Activated naive CD4-positive, alpha-beta T cell treated with anti-CD3 and anti-CD28 coated beads, Interleukin-2, amount 10 ng/mL, durations not matched to agents 7 days and 5 days (primary cell): ENCODE measurements around the gene U2AF2.

Source experiments
- CTCF ChIA-PET: fragments of 350-600 bp; sonication (Branson Sonifier 250); formaldehyde crosslinking; loops from one replicate; lab custom pipeline; 2021; ENCODE audit warnings: antibody characterized with exemption; lab: Charles Lee
- DNase-seq: peaks from one replicate; pipeline ENCODE4 v3.0.0-alpha.2; 2020
- H3K27ac Mint-ChIP-seq: one replicate; pipeline ENCODE4 v1.8.0; 2021; ENCODE audit warnings: mild to moderate bottlenecking, moderate library complexity, mixed read lengths
- H3K27me3 Mint-ChIP-seq: one replicate; pipeline ENCODE4 v1.8.0; 2021; ENCODE audit warnings: mild to moderate bottlenecking, mixed read lengths
- H3K36me3 Mint-ChIP-seq: one replicate; pipeline ENCODE4 v1.8.0; 2021; ENCODE audit warnings: mixed read lengths
- H3K4me1 Mint-ChIP-seq: one replicate; pipeline ENCODE4 v1.8.0; 2021; ENCODE audit warnings: mixed read lengths
- H3K4me3 Mint-ChIP-seq: one replicate; pipeline ENCODE4 v1.8.0; 2021; ENCODE audit warnings: mild to moderate bottlenecking, moderate library complexity, mixed read lengths
- H3K9me3 Mint-ChIP-seq: one replicate; pipeline ENCODE4 v1.8.0; 2021; ENCODE audit warnings: mixed read lengths

Gene U2AF2

DNA sequence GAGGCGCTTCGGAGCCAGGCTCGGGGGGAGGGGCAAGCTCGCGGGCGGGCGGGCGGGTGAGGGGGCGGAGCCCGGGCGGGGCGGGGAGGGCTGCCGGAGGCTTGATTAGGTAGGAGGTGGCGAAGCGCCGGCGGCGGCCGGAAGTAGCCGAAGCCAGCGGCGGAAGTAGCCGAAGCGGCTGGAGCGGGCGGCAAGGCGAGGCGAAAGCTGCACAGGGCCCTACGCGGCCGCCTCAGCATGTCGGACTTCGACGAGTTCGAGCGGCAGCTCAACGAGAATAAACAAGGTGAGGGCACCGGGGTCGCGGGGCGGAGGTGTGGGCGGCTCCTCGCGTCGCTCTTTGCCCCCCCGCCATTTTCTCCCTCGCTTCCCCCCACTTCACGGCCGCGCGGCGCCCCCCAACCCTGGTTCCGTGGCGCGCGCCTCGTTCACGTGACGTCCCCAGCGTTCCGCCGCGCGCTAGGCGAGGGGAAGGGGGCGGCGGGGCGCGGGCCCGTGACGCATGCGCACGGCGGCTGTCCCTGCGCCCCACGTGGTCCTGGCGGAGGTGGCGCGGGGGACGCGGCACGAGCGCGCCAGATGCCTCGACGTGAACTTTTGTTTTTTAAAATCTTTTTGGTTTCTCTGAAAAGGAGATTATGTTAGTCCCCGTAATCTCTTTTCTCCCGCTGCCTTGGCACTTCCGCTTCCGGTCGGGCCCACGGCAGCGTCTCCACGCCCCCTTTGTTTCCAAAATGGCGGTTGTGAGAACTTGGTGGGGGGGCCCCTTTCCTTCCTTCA lies at the start of gene U2AF2:
Gene U2AF2 (plus strand): TSS at position 168 of the 780 bp plus-strand sequence. CDS start 70 bp downstream, at position 238.
- CTCF ChIA-PET = interaction anchor here (0.6 to 1.2 kb wide), 8 partner anchors 9 to 679 kb away, joined by 3 to 7 read pairs (median 3); no protein-coding TSS in a partner anchor
- H3K27ac Mint-ChIP-seq = peak within 1 kb of the TSS; percentile 92
- H3K4me1 Mint-ChIP-seq = peaks cover 49% of the 10 kb centered on the region
- peaks cover 4% of the 10 kb centered on the region for H3K27me3 Mint-ChIP-seq
- H3K9me3 Mint-ChIP-seq = no peaks in the 10 kb centered on the region
- peak within 1 kb of the TSS; percentile 78 for H3K4me3 Mint-ChIP-seq
- peaks cover 21% of the 10 kb centered on the region for H3K36me3 Mint-ChIP-seq
- peak; percentile 97 for DNase-seq

DNA sequence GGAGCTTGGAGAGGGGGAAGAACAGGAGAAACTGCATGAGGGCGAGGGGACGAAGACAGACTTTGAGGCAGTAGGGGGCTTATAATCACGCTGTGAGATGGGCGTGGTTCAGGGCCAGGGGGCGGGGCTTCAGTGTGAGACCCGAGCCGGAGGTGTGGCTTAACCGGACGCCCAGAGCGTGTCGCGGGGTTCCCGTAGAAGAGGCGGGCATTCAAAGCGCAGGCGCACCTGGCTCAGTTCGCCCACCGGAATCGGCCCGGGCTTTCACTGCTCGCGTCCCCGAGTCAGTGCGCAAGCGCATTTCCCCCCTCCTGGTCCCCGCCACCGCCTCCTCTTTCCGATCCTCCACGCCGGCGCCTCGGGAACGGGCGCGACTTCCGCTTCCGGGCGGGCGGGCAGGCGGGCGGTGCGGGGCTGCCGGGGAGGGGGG lies 49.6 kb upstream of the U2AF2 start:
- peak; percentile 99 for DNase-seq
- Mint-ChIP-seq H3K27ac (peak overlapping the region; percentile 98), H3K9me3 (no peaks in the 10 kb centered on the region), H3K4me1 (peaks cover 56% of the 10 kb centered on the region), H3K27me3 (no peaks in the 10 kb centered on the region), H3K36me3 (peaks cover 34% of the 10 kb centered on the region), H3K4me3 (peak overlapping the region; percentile 93)
- CTCF ChIA-PET = interaction anchor here (0.8 to 2.5 kb wide), 15 partner anchors 12 to 147 kb away, joined by 3 to 21 read pairs (median 5); partner anchors contain the start of gene ZNF784

DNA sequence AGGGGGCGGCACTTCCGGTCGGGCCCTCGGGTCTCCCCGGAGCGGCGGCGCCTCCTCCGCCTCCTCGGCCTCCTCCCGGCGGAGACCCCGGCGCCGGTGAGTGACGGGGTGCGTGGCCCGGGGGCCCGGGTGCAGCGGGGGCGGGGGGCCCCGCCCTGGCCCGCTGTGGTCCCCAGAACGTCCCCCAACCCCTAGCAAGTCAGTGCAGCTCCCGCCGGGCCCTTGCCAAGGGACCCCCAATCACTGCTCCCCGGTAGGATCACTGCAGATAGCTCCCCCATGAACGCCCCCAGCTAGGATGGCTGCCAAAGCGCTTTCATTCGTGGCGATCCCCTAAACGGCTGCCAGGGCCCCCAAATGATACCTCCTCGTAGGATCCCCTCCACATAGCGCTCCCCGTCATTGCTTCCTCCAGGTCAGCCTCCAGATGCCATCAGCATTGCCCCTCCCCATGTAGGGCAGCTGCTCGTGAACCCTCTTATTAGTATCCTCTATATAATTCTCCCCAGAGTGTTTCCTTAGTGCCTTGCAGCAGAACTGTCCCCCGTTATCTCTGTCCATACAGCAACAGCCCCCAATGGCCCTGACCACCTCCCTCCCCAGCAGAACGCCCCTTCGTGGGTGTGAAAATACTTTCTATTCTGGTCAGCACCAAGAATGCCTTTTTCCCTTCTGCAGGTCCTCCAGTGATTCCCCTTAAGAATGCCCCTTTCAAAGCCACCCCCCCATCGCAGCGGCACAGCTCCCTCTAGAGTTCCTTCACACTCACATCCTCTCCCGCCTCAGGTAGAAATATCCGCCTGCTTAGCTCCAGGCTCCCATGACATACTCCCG lies 49.0 kb upstream of the U2AF2 start, which contains the start of gene ZNF865:
Gene ZNF865 (plus strand): TSS at position 11 of the 834 bp plus-strand sequence. CDS start 7,972 bp downstream, outside the sequence.
- Mint-ChIP-seq H3K27ac (peak within 1 kb of the TSS; percentile 98), H3K4me1 (peaks cover 59% of the 10 kb centered on the region), H3K4me3 (peak within 1 kb of the TSS; percentile 93), H3K36me3 (peaks cover 38% of the 10 kb centered on the region), H3K9me3 (no peaks in the 10 kb centered on the region), H3K27me3 (no peaks in the 10 kb centered on the region)
- CTCF ChIA-PET = interaction anchor here (0.7 to 2.5 kb wide), 24 partner anchors 11 to 465 kb away, joined by 3 to 21 read pairs (median 4); partner anchors contain the start of genes ISOC2, U2AF2, ZNF579 and ZNF784
- DNase-seq = peak; percentile 81

DNA sequence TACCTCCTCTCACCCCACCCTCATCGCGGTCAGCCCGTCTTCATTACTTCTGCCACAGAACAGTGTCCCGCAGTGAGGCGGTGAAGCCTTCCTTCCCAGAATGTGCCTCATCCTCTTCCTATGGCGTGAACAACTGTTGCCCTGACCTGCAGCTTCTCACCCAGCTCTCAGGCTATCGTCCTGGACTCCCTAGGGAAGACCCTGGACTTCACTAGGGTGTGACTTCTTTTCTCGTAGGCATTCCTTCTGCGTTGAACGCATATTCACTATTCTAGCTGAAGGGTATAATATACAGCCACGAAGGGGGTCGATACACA lies 48.4 kb upstream of the U2AF2 start:
- DNase-seq = no peak
- Mint-ChIP-seq H3K36me3 (peaks cover 42% of the 10 kb centered on the region), H3K4me1 (peaks cover 54% of the 10 kb centered on the region)

DNA sequence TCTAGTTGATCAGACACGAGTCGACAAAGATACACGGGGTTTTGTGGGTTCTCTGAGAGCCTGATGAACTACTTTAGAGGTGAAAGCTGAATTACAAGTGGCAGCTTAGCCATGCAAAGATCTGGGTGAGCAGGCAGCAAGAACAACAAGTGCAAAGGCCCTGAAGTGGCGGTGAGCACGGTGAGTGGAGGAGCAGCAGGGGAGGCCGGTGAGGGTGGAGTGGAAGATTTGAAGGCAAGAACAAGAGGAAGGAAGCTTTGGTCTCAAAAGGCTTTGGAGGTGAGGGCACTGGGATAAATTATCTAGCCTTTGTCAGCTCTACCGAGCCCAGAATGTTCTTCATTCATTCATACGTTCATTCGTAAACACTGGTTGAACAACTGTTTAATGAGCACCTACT lies 48.0 kb upstream of the U2AF2 start:
- Mint-ChIP-seq H3K27me3 (no peaks in the 10 kb centered on the region), H3K4me3 (peak overlapping the region; percentile 89), H3K9me3 (no peaks in the 10 kb centered on the region), H3K27ac (peak overlapping the region; percentile 93), H3K36me3 (peaks cover 39% of the 10 kb centered on the region), H3K4me1 (peaks cover 50% of the 10 kb centered on the region)
- CTCF ChIA-PET = interaction anchor here (0.7 to 2.5 kb wide), 22 partner anchors 11 to 466 kb away, joined by 3 to 21 read pairs (median 5); partner anchors contain the start of genes ISOC2, U2AF2, ZNF579 and ZNF784
- DNase-seq = no peak

More for the DNA sequence above, 48.4 kb upstream of the U2AF2 start:
- Mint-ChIP-seq H3K27me3 (no peaks in the 10 kb centered on the region), H3K9me3 (no peaks in the 10 kb centered on the region), H3K27ac (peak overlapping the region; percentile 93), H3K4me3 (peak overlapping the region; percentile 89)
- CTCF ChIA-PET = interaction anchor here (0.7 to 2.5 kb wide), 23 partner anchors 11 to 465 kb away, joined by 3 to 21 read pairs (median 4); partner anchors contain the start of genes ISOC2, U2AF2, ZNF579 and ZNF784

DNA sequence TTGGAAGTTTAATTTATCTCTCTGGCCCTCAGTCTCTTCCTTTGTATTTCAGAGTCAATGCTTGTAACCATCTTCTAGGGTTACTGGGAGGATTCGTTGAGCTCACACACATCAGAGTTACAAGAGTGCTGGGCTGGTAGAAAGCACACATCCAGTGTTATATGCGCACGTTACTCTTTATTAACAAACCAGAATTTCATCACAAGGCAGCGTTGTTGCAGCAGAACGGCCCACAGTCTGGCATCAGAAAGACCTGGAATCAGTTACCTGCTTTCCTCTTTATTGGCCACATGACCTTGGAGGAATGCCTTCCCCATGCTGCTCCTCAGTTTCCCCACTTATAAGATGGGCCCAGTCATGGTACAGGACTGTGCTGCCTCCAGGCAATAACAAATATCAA lies 45.5 kb upstream of the U2AF2 start:
- Mint-ChIP-seq H3K27ac (no peak overlapping the region), H3K4me3 (no peak overlapping the region)

DNA sequence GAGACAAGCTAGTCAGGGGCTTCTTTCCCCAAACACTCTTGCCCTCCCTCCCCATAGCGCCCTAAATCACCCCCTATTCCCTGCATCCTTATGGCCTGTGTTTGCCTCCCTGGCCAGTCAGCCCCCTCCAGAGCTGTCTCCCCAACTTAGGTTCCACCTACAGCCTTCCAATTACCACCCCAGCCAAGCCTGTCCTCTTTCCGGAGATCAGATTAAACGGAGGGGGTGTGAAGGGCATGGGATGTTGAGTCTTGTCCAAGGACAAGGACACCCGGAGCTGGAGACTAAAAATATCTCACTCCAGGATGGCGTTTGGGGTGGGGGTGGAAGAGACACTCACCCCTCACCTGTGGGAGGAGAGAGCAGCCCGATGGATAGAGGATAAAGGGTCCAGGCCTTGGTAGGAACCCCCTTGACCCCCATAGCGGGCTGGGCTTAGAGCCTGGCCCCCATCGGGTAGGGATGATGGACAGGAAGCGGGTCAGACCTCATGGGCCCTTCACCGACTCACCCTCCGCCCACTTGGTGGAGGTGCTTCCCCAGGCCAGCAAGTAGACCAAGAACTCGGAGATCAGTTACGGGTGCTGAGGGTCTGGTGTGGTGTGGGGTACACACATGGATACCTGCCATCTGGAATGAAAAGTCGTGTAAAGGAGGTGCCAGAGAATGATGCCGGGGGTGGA lies 43.4 kb upstream of the U2AF2 start:
- H3K4me3 Mint-ChIP-seq = no peak overlapping the region
- peaks cover 39% of the 10 kb centered on the region for H3K36me3 Mint-ChIP-seq
- CTCF ChIA-PET = no interaction called here

More for the DNA sequence above, 45.5 kb upstream of the U2AF2 start:
- Mint-ChIP-seq H3K9me3 (no peaks in the 10 kb centered on the region), H3K27me3 (no peaks in the 10 kb centered on the region), H3K4me1 (peaks cover 39% of the 10 kb centered on the region), H3K36me3 (peaks cover 42% of the 10 kb centered on the region)
- CTCF ChIA-PET = no interaction called here
- no peak for DNase-seq

DNA sequence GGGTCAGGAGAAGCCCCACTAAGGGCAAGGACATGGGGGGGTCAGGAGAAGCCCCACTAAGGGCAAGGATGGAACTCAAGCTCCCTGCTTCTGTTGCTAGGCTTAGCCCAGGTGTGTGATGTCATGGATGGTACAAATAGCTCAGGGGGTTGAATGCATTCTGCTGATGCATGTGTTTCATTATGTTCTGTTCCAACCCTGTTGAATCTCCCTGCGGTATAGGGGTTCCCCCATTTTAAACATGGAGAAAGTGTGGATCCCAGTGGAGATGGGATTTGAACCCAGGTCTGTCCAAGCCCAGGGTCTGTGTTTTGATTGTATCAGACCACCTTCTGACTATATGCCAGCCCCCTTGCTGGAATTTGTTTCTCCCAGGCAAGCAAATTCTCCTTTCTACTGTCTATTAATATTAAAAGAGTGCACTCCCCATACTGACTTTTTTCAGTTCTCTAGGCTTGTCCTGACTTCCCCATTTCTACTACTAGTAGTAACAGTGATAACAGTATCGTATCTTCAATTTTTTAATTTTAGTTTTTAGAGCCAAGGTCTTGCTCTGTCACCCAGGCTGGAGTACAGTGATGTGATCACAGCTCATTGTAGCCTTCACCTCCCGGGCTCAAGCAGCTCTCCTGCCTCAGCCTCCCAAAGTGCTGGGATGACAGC lies 42.7 kb upstream of the U2AF2 start:
- no peak for DNase-seq
- CTCF ChIA-PET = no interaction called here
- Mint-ChIP-seq H3K27ac (no peak overlapping the region), H3K4me1 (peaks cover 19% of the 10 kb centered on the region), H3K36me3 (peaks cover 39% of the 10 kb centered on the region), H3K9me3 (no peaks in the 10 kb centered on the region), H3K27me3 (no peaks in the 10 kb centered on the region), H3K4me3 (no peak overlapping the region)

More for the DNA sequence above, 43.4 kb upstream of the U2AF2 start:
- Mint-ChIP-seq H3K9me3 (no peaks in the 10 kb centered on the region), H3K4me1 (peaks cover 26% of the 10 kb centered on the region), H3K27me3 (no peaks in the 10 kb centered on the region), H3K27ac (no peak overlapping the region)
- no peak for DNase-seq

DNA sequence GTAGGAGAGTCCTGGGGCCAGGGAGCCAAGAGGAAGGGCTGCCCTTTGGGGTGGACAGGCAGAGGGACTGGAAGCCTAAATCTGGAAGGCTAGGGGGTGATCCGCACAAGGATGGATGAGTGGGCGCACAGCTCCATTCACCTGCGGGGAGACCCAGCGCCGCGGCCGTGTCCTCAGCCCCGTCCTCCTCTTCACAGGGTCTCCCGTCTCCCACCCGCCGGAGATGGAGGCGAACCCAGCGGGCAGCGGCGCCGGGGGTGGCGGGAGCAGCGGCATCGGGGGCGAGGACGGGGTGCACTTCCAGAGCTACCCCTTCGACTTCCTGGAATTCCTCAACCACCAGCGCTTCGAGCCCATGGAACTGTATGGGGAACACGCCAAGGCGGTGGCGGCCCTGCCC lies 41.4 kb upstream of the U2AF2 start:
- peaks cover 42% of the 10 kb centered on the region for H3K36me3 Mint-ChIP-seq
- H3K27ac Mint-ChIP-seq = no peak overlapping the region
- CTCF ChIA-PET = no interaction called here
- no peak for DNase-seq
- H3K27me3 Mint-ChIP-seq = no peaks in the 10 kb centered on the region
- H3K9me3 Mint-ChIP-seq = no peaks in the 10 kb centered on the region
- H3K4me1 Mint-ChIP-seq = peaks cover 9% of the 10 kb centered on the region
- H3K4me3 Mint-ChIP-seq = no peak overlapping the region

DNA sequence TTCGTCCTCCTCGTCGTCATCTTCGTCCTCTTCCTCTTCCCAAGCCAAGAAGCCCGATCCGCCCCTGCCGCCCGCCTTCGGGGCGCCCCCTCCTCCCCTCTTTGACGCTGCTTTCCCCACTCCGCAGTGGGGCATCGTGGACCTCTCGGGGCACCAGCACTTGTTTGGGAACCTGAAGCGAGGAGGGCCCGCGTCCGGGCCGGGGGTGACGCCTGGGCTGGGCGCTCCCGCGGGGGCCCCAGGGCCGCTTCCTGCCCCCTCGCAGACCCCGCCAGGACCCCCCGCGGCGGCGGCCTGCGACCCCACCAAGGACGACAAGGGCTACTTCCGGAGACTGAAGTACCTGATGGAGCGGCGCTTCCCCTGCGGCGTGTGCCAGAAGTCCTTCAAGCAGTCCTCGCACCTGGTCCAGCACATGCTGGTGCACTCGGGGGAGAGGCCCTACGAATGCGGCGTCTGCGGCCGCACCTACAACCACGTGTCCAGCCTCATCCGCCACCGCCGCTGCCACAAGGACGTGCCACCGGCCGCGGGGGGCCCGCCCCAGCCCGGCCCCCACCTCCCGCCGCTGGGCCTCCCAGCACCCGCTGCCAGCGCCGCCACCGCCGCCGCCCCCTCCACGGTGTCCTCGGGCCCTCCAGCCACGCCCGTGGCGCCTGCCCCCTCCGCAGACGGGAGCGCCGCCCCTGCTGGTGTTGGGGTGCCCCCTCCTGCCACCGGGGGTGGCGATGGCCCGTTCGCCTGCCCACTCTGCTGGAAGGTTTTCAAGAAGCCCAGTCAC lies 40.7 kb upstream of the U2AF2 start:
- no peak for DNase-seq
- Mint-ChIP-seq H3K4me1 (peaks cover 9% of the 10 kb centered on the region), H3K27ac (no peak overlapping the region), H3K4me3 (no peak overlapping the region), H3K27me3 (no peaks in the 10 kb centered on the region), H3K36me3 (peaks cover 42% of the 10 kb centered on the region), H3K9me3 (no peaks in the 10 kb centered on the region)
- CTCF ChIA-PET = no interaction called here

DNA sequence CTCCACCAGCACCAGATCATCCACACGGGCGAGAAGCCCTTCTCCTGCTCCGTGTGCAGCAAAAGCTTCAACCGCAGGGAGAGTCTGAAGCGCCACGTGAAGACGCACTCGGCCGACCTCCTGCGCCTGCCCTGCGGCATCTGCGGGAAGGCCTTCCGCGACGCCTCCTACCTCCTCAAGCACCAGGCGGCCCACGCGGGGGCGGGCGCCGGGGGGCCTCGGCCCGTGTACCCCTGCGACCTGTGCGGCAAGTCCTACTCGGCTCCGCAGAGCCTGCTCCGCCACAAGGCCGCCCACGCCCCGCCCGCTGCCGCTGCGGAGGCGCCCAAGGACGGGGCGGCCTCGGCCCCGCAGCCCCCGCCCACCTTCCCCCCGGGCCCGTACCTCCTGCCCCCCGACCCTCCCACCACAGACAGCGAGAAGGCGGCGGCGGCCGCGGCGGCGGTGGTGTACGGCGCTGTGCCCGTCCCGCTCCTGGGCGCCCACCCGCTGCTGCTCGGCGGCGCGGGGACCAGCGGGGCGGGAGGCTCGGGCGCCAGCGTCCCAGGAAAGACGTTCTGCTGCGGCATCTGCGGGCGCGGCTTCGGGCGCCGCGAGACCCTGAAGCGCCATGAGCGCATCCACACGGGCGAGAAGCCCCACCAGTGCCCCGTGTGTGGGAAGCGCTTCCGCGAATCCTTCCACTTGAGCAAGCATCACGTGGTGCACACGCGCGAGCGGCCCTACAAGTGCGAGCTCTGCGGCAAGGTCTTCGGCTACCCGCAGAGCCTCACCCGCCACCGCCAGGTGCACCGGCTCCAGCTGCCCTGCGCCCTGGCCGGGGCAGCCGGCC lies 39.9 kb upstream of the U2AF2 start:
- no peak overlapping the region for H3K4me3 Mint-ChIP-seq
- H3K9me3 Mint-ChIP-seq = no peaks in the 10 kb centered on the region
- CTCF ChIA-PET = no interaction called here
- peaks cover 10% of the 10 kb centered on the region for H3K4me1 Mint-ChIP-seq
- H3K36me3 Mint-ChIP-seq = peaks cover 41% of the 10 kb centered on the region
- DNase-seq = no peak
- H3K27ac Mint-ChIP-seq = no peak overlapping the region
- H3K27me3 Mint-ChIP-seq = no peaks in the 10 kb centered on the region
